ENCODE results near the gene HCN2.

DNA sequence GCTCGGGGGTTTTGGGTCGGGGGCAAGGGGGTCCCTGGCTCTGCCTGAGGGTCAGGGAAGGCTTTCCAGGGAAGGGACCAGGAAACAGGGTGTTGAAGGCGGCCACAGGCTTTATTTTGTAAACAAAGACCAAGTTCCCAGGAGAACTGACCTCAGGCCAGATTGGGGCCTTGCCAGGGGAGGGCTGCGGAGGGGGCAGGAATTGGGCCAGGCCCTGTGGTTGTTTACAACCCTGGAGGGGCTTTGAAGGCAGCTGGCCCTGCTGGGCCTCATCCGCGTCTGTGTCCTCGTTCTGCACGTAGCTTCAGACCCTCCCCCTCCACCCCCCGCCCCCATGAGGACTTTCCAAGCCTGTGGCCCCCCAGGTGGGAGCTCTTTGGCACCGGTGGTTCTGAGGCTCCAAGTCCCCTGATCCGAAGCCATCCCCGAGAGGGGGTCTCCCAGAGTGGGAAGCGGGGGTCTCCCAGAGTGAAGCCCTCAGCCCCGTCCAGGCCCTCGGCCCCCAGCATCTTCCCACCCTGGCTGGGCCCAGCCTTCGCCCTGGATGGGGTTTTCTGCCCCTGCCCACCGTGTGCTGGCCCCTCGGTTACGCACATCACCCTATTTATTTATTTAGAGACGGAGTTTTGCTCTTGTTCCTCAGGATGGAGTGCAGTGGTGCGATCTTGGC, 30.8 kb upstream of the HCN2 start:
- TF ChIP-seq, protein P1, sequence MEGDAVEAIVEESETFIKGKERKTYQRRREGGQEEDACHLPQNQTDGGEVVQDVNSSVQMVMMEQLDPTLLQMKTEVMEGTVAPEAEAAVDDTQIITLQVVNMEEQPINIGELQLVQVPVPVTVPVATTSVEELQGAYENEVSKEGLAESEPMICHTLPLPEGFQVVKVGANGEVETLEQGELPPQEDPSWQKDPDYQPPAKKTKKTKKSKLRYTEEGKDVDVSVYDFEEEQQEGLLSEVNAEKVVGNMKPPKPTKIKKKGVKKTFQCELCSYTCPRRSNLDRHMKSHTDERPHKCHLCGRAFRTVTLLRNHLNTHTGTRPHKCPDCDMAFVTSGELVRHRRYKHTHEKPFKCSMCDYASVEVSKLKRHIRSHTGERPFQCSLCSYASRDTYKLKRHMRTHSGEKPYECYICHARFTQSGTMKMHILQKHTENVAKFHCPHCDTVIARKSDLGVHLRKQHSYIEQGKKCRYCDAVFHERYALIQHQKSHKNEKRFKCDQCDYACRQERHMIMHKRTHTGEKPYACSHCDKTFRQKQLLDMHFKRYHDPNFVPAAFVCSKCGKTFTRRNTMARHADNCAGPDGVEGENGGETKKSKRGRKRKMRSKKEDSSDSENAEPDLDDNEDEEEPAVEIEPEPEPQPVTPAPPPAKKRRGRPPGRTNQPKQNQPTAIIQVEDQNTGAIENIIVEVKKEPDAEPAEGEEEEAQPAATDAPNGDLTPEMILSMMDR (IDR thresholded peaks at IDR 0.05; ENCODE audit: insufficient read depth, low read length, poor library complexity, severe bottlenecking) = no peak
- no peak for TF ChIP-seq EZH2phosphoT487 (conservative IDR thresholded peaks at IDR 0.05; ENCODE audit: low read length)
